Loucy (cell line): ENCODE measurements around the gene RALB.

Source experiments
- H2AFZ ChIP-seq: fragments of 200-600 bp; sonication (generic); 2 replicates; pipeline ENCODE4 v1.6.0; 2016; ENCODE audit warnings: antibody characterized with exemption, mild to moderate bottlenecking, low read length, moderate library complexity
- H3F3A ChIP-seq: fragments of 200-600 bp; 2 replicates; pipeline ENCODE4 v1.6.0; 2016; ENCODE audit warnings: antibody characterized with exemption, low read depth, mild to moderate bottlenecking
- H3K27me3 ChIP-seq: fragments of 200-600 bp; sonication (generic); 2 replicates; pipeline ENCODE4 v1.6.1; 2014; ENCODE audit warnings: low read length, mild to moderate bottlenecking; ENCODE audit not compliant: insufficient read depth, poor library complexity, severe bottlenecking
- H3K36me3 ChIP-seq: fragments of 200-600 bp; sonication (generic); 2 replicates; pipeline ENCODE4 v1.6.1; 2016; ENCODE audit warnings: low read length; ENCODE audit not compliant: insufficient read depth
- H3K4me1 ChIP-seq: fragments of 200-600 bp; sonication (generic); 2 replicates; pipeline ENCODE4 v1.5.1; 2014; ENCODE audit warnings: low read length, mild to moderate bottlenecking; ENCODE audit not compliant: insufficient read depth, poor library complexity, severe bottlenecking
- H3K4me2 ChIP-seq: fragments of 200-600 bp; sonication (generic); 2 replicates; pipeline ENCODE4 v1.6.0; 2014; ENCODE audit warnings: antibody characterized with exemption, low read length, low read depth, mild to moderate bottlenecking; ENCODE audit not compliant: poor library complexity, severe bottlenecking
- H3K4me3 ChIP-seq: fragments of 200-600 bp; sonication (generic); 2 replicates; pipeline ENCODE4 v1.5.1; 2014; ENCODE audit warnings: low read length, mild to moderate bottlenecking, mixed read lengths; ENCODE audit not compliant: poor library complexity, severe bottlenecking
- H3K79me2 ChIP-seq: fragments of 200-600 bp; sonication (generic); 2 replicates; pipeline ENCODE4 v1.6.1; 2014; ENCODE audit warnings: low read length; ENCODE audit not compliant: insufficient read depth
- H3K9ac ChIP-seq: fragments of 200-600 bp; sonication (generic); 2 replicates; pipeline ENCODE4 v1.6.0; 2014; ENCODE audit warnings: mild to moderate bottlenecking, low read depth, low read length, moderate library complexity; ENCODE audit not compliant: poor library complexity, severe bottlenecking
- H3K9me2 ChIP-seq: fragments of 200-600 bp; sonication (generic); replicated peaks from 2 replicates; pipeline ENCODE4 v1.6.1; 2016; ENCODE audit warnings: low read depth, low read length, mixed read lengths
- H3K9me3 ChIP-seq: fragments of 200-600 bp; sonication (generic); 2 replicates; pipeline ENCODE4 v1.6.1; 2014; ENCODE audit warnings: mild to moderate bottlenecking, antibody characterized with exemption, low read length, low read depth; ENCODE audit not compliant: insufficient read depth
- H4K20me1 ChIP-seq: fragments of 200-600 bp; sonication (generic); 2 replicates; pipeline ENCODE4 v1.6.0; 2014; ENCODE audit warnings: antibody characterized with exemption, low read length, mild to moderate bottlenecking; ENCODE audit not compliant: insufficient read depth, poor library complexity, severe bottlenecking
- EZH2phosphoT487 ChIP-seq: fragments of 200-600 bp; IDR thresholded peaks from 2 replicates; pipeline ENCODE4 v1.6.1; 2018; ENCODE audit warnings: antibody characterized with exemption, mild to moderate bottlenecking, moderate library complexity, borderline replicate concordance
- TF ChIP-seq, protein P1 (sequence below): fragments of 200-600 bp; sonication (generic); conservative IDR thresholded peaks from 2 replicates; pipeline ENCODE4 v1.5.1; 2014; ENCODE audit warnings: mild to moderate bottlenecking, antibody characterized with exemption, low read length

RALB gene

DNA sequence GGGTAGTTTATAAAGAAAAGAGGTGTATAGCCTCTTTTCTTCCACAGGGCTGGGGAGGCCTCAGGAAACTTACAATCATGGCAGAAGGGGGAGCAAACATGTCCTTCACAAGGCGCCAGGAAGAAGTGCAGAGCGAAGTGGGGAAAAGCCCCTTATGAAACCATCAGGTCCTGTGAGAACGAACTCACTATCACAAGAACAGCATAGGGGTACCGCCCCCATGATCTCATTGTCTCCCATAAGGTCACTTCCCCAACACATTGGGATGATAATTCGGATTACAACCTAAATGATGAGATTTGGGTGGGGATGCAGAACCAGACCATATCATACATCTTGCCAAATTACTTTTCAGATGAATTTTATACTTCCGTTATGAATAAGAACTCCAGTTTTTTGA is 32.4 kb downstream of the RALB start:
- TF ChIP-seq EZH2phosphoT487: no peak
- TF ChIP-seq, protein P1, sequence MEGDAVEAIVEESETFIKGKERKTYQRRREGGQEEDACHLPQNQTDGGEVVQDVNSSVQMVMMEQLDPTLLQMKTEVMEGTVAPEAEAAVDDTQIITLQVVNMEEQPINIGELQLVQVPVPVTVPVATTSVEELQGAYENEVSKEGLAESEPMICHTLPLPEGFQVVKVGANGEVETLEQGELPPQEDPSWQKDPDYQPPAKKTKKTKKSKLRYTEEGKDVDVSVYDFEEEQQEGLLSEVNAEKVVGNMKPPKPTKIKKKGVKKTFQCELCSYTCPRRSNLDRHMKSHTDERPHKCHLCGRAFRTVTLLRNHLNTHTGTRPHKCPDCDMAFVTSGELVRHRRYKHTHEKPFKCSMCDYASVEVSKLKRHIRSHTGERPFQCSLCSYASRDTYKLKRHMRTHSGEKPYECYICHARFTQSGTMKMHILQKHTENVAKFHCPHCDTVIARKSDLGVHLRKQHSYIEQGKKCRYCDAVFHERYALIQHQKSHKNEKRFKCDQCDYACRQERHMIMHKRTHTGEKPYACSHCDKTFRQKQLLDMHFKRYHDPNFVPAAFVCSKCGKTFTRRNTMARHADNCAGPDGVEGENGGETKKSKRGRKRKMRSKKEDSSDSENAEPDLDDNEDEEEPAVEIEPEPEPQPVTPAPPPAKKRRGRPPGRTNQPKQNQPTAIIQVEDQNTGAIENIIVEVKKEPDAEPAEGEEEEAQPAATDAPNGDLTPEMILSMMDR: no peak

DNA sequence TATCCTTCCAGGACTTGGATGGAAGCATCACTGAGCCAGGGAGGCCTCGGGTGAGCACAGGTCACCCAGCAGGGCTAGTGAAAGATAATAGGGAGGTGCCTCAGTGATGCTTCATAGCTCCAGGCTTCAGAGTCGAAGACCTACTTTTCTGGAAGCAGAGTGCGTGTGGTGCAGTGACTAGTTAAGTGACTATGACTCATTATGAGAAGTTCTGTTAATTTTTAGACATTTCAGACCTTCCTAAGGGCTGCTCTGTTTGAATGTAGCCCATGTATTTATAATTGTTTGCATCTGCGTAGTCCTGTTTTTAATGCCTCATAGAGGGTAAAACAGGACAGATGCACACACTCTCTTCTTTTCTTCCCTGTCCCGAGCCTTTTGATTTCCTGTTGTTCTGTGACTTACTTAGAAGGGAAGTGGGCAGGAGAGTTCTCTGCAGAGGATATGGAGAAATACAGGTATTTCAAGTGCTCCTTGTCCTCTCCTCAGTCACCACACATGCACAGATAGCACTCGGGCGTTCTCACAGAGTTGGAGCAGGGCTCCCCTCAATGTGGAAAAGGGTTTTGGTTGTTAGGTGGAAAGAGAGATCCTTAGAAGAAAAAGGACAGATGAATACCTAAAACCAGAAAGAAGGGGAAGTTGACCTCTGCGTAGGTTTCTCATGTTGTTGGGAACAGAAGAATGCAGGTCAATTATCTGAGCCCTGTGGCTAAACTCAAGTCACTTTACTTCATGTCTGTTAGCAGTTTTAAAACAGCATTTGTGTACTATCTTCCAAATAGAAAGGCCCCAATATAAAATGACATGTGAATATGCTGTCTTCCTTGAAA is 34.7 kb downstream of the RALB start:
- H3K79me2 ChIP-seq: no peaks in the 10 kb centered on the region
- H3K4me1 ChIP-seq: peaks cover 11% of the 10 kb centered on the region
- H2AFZ ChIP-seq: no peak overlapping the region
- H3K9ac ChIP-seq: no peak overlapping the region
- H4K20me1 ChIP-seq: no peaks in the 10 kb centered on the region
- no peaks in the 10 kb centered on the region for H3K27me3 ChIP-seq
- no peaks in the 10 kb centered on the region for H3K9me3 ChIP-seq
- H3F3A ChIP-seq: no peaks in the 10 kb centered on the region
- H3K4me2 ChIP-seq: no peak overlapping the region
- peaks cover 12% of the 10 kb centered on the region; the same call in 1 of the 2 replicates for H3K36me3 ChIP-seq
- H3K9me2 ChIP-seq: no peaks in the 10 kb centered on the region
- TF ChIP-seq, protein P1: no peak
- TF ChIP-seq EZH2phosphoT487: no peak
- H3K4me3 ChIP-seq: no peak overlapping the region

More for the DNA sequence above, 32.4 kb downstream of the RALB start:
- no peak overlapping the region for H3K4me3 ChIP-seq
- H3K36me3 ChIP-seq: peaks cover 9% of the 10 kb centered on the region; the same call in 1 of the 2 replicates
- no peaks in the 10 kb centered on the region for H4K20me1 ChIP-seq
- H3K79me2 ChIP-seq: no peaks in the 10 kb centered on the region
- H3K9me3 ChIP-seq: no peaks in the 10 kb centered on the region
- no peaks in the 10 kb centered on the region for H3K4me1 ChIP-seq
- no peaks in the 10 kb centered on the region for H3F3A ChIP-seq
- no peaks in the 10 kb centered on the region for H3K27me3 ChIP-seq
- H3K9ac ChIP-seq: no peak overlapping the region
- H2AFZ ChIP-seq: no peak overlapping the region
- H3K9me2 ChIP-seq: no peaks in the 10 kb centered on the region
- no peak overlapping the region for H3K4me2 ChIP-seq

DNA sequence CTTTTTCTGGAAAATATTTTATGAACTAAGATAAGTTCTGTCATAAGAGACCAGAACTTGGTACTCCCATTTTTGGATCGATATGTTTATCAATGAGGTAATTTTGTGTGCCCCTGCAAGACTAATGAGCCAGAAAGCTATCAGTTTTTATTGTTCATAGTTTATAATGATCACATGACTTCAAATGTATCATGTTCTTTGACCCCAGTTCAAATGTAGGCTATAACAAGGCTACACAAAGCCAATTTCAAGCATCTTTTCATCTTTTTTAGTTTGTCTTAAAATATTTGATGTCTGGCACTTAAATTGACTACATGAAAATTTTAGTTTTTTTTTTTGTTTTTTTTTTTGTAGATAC is 35.3 kb downstream of the RALB start:
- Histone ChIP-seq H3K9ac (no peak overlapping the region), H3K36me3 (peaks cover 13% of the 10 kb centered on the region; the same call in 1 of the 2 replicates), H3F3A (no peaks in the 10 kb centered on the region), H2AFZ (no peak overlapping the region), H3K79me2 (no peaks in the 10 kb centered on the region), H3K4me1 (peaks cover 11% of the 10 kb centered on the region), H3K9me2 (no peaks in the 10 kb centered on the region), H3K4me2 (no peak overlapping the region), H3K9me3 (no peaks in the 10 kb centered on the region), H3K4me3 (no peak overlapping the region), H4K20me1 (no peaks in the 10 kb centered on the region), H3K27me3 (no peaks in the 10 kb centered on the region)
- TF ChIP-seq, protein P1: no peak
- no peak for TF ChIP-seq EZH2phosphoT487
